HG02610 (cell line): ENCODE data around the gene TUT1.

Experiments
- ATAC-seq: cut with Tn5 transposase; IDR thresholded peaks from one replicate; pipeline ENCODE4 v1.9.1; 2021; ENCODE audit warnings: mild to moderate bottlenecking, moderate library complexity; ENCODE audit not compliant: unreplicated experiment

Gene TUT1

DNA sequence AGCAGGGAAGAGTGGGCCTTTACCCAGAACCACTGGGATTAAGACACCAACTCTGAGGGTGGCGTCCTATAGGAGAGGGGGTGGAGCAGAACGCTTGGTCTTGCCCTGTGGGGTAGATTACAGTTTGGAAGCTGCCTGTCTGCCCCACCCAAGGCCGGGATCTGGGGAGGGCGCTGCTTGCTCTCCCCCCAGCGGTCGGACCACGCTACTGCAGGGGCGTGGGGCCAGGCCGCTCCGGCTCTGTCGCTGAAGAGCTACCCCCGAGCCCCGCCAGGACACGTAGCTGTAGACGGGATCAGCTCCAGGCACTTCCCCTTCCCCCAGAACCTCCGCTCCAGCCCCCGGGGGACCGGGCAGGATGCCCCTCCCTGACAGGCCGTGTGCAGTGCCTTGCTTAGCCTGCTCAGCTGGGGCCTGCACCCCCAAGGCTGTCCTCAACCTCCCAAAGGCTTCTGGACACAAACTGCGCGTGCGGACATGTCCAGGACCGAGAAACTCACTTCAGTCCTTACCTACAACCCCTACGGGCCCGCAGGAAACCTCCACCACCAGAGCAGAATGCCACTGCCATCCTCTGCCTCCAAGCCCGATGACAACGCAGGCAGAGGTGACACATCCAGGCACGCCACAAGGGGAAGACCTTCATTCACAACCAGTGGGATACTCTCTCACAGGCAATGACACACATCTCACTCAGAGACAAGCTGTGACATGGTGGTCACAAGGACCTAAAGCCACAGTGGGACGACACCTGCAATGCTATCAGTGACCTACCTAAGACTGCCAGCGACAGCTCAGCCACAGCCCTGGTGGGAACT lies 48.4 kb downstream of the TUT1 start:
- peak; percentile 26 for ATAC-seq

DNA sequence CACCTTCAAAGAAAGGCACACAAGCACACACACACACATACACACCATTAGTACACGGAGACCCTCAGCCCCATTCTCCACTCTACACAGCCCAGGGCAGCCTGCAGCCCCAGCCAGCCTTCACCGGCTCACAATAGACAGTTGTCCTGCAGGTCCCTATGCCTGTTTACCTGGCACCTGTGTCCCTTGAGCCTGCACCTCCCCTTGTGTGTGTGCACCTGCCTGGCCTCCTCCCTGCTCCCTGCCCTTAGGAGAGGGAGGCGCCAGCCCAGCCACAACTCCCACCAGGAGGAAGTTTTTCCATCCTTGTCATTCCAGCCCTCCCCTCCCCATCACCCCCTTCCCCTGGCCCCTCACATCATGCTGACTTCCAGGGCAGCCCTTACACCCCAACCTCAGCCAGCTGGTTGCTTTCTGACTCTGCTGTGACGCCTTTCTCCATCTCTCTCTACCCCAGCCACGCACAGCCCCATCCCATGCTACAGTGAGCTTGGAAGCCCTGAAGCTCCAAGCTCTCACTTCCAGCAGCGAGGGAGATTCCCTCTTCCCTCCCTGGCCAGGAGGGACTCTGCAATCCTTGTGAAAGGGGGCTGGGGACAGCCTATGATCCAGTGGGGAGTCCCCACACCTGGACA lies 49.1 kb downstream of the TUT1 start:
- ATAC-seq, result no peak

DNA sequence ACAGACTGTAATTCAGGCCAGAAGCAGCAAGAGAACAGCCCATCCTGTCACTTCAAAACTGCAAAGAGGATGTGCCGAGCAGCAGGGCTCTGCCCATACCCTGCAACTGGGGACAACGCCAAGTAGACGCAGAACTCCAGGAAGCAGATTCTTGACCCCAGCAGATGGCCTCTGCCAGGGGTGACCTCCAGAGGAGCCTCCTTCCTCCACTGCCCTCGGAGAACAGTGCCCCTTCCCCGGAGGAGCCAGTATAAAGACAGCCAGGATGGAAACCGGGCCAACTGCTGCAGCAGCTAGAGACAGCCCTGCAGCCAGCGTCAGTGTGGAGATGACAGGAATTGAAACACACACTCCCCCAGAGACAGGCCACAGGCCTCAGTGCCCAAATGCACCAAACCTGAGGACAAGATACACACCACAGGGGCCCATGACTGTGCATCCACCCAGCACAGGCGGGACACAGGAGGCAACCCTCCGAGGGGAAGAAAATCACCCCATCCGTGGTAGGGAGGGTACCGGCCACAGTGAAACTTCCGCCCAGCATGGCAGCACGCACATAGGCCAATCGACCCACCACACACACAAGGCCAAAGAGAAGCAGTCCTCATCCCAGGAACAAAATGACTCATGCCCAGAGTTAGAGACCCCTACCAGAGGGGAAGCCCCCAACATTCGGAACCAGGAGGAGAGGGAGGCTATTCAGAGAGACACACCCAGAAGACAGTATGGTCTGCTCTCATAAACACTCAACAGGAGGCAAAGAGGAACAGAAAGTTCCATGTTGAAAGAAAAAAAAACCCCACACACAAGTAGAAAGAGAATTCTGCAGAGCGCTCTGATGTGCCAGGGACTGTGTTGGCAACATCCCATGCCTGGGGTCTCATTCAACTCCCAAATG lies 50.3 kb downstream of the TUT1 start:
- ATAC-seq, result peak; percentile 57

DNA sequence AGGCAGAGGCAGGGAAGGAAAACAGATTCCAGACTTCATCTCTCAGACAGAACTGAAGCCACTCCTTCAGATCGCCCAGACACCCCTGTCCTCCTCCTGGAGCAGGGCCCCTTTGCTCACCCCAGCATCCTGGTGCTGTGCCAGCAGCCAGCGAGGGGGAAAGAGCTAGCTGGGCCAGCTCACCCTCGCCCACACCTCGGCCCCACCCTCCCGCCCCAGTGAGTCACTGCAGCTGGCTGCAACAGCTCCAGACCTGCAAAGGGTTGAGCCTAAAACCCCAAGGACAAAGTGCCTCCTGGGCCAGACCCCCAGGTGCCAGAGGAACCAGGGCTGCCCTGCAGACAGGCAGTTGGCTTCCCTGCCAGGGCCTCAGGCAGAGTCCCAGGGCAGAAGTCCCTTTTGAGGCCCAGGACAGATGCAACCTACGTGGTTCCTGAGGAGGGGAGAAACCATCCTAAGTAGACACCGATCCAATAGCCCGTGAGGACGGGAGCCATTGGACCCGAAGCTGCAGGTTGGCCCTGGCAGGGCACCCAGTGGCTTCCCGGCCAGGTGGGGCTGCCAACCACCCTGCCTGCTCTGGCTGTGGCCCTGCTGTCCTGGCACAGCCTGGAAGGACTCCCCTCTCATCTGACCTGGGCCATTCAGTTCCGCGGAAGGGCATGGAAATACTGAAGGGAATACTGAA lies 51.9 kb downstream of the TUT1 start:
- ATAC-seq, result no peak

DNA sequence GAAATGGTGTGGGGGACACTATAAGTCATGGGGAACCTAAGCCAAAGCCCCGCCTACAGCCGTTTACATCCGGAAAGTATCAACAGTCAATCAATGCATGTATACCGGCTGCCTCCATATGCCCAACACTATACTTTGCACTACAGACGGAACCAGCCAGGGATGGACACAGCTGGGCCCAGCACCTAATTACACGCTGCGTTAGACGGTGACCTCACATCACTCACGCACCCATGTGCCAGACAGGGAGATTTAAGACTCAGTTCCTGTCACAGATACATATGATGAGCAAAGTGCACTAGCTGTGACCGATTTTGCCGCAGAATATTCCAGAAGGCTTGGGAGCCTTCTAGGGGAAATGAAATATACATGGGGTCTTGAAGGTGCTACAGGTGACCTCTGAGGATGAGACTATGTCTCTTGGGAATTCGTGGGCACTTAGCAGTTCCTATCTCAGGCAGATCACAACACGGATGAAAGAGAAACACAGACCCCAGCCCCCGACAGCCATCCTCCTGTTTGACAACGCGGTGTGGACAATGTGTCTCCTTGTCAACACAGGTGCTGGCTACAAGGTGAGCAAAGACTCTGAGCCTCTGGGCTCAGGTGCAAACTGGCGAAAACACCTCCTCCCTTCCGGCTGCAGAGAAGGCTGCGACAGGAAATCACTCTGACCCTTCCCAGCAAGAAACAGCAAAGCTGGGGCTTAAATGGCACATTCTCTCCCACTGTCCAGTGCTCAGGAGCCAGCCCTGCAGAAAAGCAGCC lies 52.7 kb downstream of the TUT1 start:
- ATAC-seq, result no peak

DNA sequence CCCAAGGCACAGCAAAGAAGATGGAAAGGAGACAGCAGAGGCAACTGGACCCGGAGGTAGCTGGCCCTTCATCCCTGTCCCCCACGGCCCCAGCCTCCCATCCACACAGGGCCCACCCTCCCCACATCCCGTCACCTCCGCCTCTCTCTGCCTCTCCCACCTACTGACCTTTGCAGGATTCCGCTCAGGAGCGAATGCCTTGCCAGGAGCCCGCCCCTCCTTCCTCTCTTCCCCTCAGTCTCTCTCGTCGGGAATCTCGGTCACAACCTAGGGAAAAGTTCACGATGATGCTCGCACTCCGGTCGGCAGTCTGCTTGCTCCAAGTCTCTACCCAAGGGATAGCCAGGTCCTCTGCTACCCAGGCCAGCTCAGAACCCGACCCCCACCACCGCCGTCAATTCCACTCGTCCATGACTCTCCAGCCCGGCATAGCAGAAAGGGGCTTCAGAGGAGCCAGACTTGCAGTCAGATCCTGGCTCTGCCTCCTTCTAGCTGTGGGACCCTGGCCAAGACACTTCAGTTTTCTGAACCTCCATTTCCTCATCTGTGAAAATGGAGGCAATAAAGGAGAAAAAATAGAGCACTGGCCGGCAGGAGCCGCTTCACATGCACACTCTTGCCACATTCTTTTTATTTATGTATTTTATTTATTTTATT lies 54.9 kb downstream of the TUT1 start:
- no peak for ATAC-seq

DNA sequence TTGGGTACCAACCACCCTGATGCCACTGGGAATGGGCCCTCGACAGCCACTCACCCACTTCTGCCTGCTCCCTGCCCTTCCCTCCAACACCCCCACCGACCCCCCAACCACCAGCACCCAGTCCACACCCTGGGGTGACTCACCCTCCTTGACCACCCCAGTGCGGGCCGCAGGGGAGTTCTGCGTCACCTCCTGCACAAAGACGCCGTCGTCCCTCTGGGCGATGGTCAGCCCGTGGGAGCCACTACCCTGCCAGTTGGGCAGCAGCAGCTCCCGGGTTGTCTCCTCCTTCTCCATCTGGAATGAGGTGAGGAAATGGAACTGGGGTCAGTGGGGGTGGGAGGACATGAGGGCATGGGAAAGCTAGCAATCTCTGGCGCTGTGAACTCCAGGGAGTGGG lies 55.5 kb downstream of the TUT1 start:
- ATAC-seq, result no peak

DNA sequence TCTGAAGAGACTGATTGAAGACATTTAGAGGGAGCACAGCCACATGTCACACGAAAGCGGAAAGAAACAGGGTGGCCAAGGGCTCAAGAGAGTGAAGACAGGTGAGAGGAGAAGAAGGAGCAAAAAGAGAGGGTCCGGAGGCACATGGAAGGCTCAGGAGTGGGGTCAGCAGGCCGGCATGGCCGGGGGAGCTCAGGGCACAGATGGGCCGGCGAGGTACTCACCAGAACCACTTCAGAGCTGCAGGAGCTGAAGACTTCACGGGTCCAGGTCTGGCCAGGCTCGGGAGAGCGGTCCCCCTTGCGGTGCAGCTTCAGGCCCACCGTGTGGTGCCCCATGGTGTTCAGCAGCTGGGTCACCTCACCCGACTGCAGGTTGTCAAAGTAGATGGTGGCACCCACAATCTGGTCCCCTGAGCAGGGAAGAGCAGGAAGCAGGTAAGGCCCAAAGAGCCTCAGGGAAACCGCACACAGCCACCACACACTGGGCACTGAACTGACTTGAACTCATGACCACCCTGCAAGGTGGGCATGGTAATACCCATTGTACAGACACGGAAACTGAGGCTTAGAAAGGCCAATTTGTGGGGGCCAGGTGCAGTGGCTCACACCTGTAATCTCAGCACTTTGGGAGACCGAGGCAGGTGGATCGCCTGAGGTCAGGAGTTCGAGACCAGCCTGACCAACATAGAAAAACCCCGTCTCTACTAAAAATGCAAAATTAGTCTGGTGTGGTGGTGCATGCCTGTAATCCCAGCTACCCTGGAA lies 56.4 kb downstream of the TUT1 start:
- no peak for ATAC-seq

DNA sequence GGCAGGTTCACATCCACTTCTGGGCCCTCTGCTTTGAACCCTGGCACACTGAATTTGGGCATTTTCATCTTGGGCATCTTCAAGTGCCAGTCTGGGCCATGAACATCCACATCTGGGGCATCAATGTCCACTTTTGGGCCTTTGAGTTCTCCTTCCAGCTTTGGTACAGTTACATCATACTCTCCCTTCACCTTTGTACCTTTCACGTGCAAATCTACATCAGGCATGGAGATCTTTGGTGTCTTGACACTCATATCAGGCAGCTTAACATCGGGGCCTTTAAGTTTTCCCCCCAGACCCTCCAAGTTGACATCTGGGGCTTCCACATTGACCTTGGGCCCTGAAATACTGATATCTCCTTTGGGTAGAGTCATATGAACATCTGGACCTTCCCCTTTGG lies 59.2 kb downstream of the TUT1 start:
- no peak for ATAC-seq
